HepG2 (cell line): Measurements from ENCODE around the gene PLPP3. TPM values are rescaled to one million over a fixed set of nuclear protein-coding genes. Genes with fewer than 3 reads are reported as not detected.

Experiments
- ARNTL ChIP-seq: sonication (generic); formaldehyde crosslinking; IDR thresholded peaks from 2 replicates; pipeline ENCODE4 v1.4.0; 2020; ENCODE audit warnings: mild to moderate bottlenecking, missing genetic modification reagents
- ATAD3A ChIP-seq: sonication (generic); formaldehyde crosslinking; IDR thresholded peaks from 2 replicates; pipeline ENCODE4 v1.4.0; 2020; ENCODE audit warnings: missing genetic modification reagents
- CREM ChIP-seq, 2 experiments: sonication (generic) in 1 of 2; formaldehyde crosslinking in 1 of 2; IDR thresholded peaks; 2 replicates each; pipeline versions ENCODE4 v1.4.0 to v1.6.1; 2016 to 2020; ENCODE audit warnings: antibody characterized with exemption in 1 of 2, mild to moderate bottlenecking in 1 of 2, missing genetic modification reagents in 1 of 2
- ELF4 ChIP-seq: sonication (generic); formaldehyde crosslinking; IDR thresholded peaks from 2 replicates; pipeline ENCODE4 v1.5.0; 2020; ENCODE audit warnings: missing genetic modification reagents, mild to moderate bottlenecking, moderate library complexity, borderline replicate concordance
- IKZF5 ChIP-seq: IDR thresholded peaks from 2 replicates; pipeline ENCODE4 v1.6.1; 2018; ENCODE audit warnings: missing genetic modification reagents, mild to moderate bottlenecking, missing compliant biosample characterization
- MZF1 ChIP-seq: sonication (generic); formaldehyde crosslinking; IDR thresholded peaks from 2 replicates; pipeline ENCODE4 v1.8.1; 2023; ENCODE audit warnings: mild to moderate bottlenecking, missing genetic modification reagents, borderline replicate concordance
- REL ChIP-seq: sonication (generic); formaldehyde crosslinking; conservative IDR thresholded peaks from 2 replicates; pipeline ENCODE4 v1.8.0; 2022; ENCODE audit warnings: mild to moderate bottlenecking, missing genetic modification reagents, moderate library complexity
- RFX5 ChIP-seq: IDR thresholded peaks from 2 replicates; pipeline ENCODE4 v1.6.1; 2011; ENCODE audit warnings: low read depth, low read length, improper control_type of control experiment
- SALL1 ChIP-seq: sonication (generic); formaldehyde crosslinking; IDR thresholded peaks from 2 replicates; pipeline ENCODE4 v1.8.0; 2022; ENCODE audit warnings: mild to moderate bottlenecking, missing genetic modification reagents
- SIN3A ChIP-seq: IDR thresholded peaks from 2 replicates; pipeline ENCODE4 v1.6.1; 2011; ENCODE audit warnings: low read depth, mild to moderate bottlenecking, control low read depth, low read length, borderline replicate concordance
- THAP9 ChIP-seq: sonication (generic); formaldehyde crosslinking; IDR thresholded peaks from 2 replicates; pipeline ENCODE4; 2020; ENCODE audit warnings: missing genetic modification reagents, mild to moderate bottlenecking, borderline replicate concordance
- ZNF12 ChIP-seq: sonication (generic); formaldehyde crosslinking; IDR thresholded peaks from 2 replicates; pipeline ENCODE4 v1.5.0; 2020; ENCODE audit warnings: missing genetic modification reagents
- ZNF121 ChIP-seq: sonication (generic); formaldehyde crosslinking; IDR thresholded peaks from 2 replicates; pipeline ENCODE4 v1.5.0; 2020; ENCODE audit warnings: mild to moderate bottlenecking, missing genetic modification reagents
- ZNF138 ChIP-seq: sonication (generic); formaldehyde crosslinking; IDR thresholded peaks from 2 replicates; pipeline ENCODE4 v1.5.0; 2020; ENCODE audit warnings: mild to moderate bottlenecking, low read depth, missing genetic modification reagents
- ZNF441 ChIP-seq: sonication (generic); formaldehyde crosslinking; IDR thresholded peaks from 2 replicates; pipeline ENCODE4 v1.7.0; 2021; ENCODE audit warnings: missing genetic modification reagents, borderline replicate concordance
- ZNF562 ChIP-seq: sonication (generic); formaldehyde crosslinking; IDR thresholded peaks from 2 replicates; pipeline ENCODE4 v1.8.0; 2022; ENCODE audit warnings: missing genetic modification reagents, borderline replicate concordance
- ZNF713 ChIP-seq: sonication (generic); formaldehyde crosslinking; IDR thresholded peaks from 2 replicates; pipeline ENCODE4 v1.4.0; 2020; ENCODE audit warnings: mild to moderate bottlenecking, missing genetic modification reagents
- ZNF878 ChIP-seq: sonication (generic); formaldehyde crosslinking; IDR thresholded peaks from 2 replicates; pipeline ENCODE4 v1.8.1; 2023; ENCODE audit warnings: mild to moderate bottlenecking, missing genetic modification reagents, moderate library complexity
- ZSCAN12 ChIP-seq: sonication (generic); formaldehyde crosslinking; IDR thresholded peaks from 2 replicates; pipeline ENCODE4 v1.9.0; 2021; ENCODE audit warnings: mild to moderate bottlenecking, missing genetic modification reagents
- polyA plus RNA-seq, 8 experiments: library from polyadenylated mRNA; depleted of rRNA in 3 of 8; stranded (reverse) in 7 of 8; unstranded in 1 of 8; fragments of >200 nt; fragmentation: Illumina TruSeq in 4 of 8; extraction: Trizol in 4 of 8; gene quantifications; 2 replicates each; pipeline versions ENCODE4 v1.2.1 to v1.2.3, GENCODE V29; 2011 to 2016; ENCODE audit warnings: low read depth in 4 of 8, missing spikeins in 1 of 8, mixed read lengths in 1 of 8; ENCODE audit not compliant: insufficient read depth in 1 of 8
- total RNA-seq, 5 experiments: library from RNA; depleted of rRNA; stranded (reverse); fragments of >200 nt; fragmentation: Illumina TruSeq; extraction: Trizol; gene quantifications; 2 replicates each; pipeline ENCODE4 v1.2.3, GENCODE V29; 2016; ENCODE audit warnings: low read depth in 1 of 5
- TF ChIP-seq, protein P1 (sequence below): IDR thresholded peaks from 2 replicates; pipeline ENCODE4 v1.6.1; 2012; ENCODE audit warnings: low read depth, low read length, improper control_type of control experiment
- TF ChIP-seq, protein P2 (sequence below): sonication (generic); formaldehyde crosslinking; IDR thresholded peaks from 2 replicates; pipeline ENCODE4 v1.4.0; 2020; ENCODE audit warnings: missing genetic modification reagents
- TF ChIP-seq, protein P3 (sequence below): sonication (generic); formaldehyde crosslinking; IDR thresholded peaks from 2 replicates; pipeline ENCODE4 v1.5.0; 2020; ENCODE audit warnings: mild to moderate bottlenecking, missing genetic modification reagents

The PLPP3 gene
- total and polyA plus RNA-seq, 2 of the 13 experiments (the other 11 are each of a cell fraction or from before 2014, with no cell fraction given), result 49.7 to 65.8 TPM

- peak; percentile 74 for TF ChIP-seq THAP9 (CRISPR knock-in tag)
- 0 out of 2 replicates have a peak, but pooled peaks have one; percentile 84 for TF ChIP-seq ZNF138 (CRISPR knock-in tag)
- TF ChIP-seq RFX5, result no peak
- peak; percentile 99 for TF ChIP-seq ZNF878 (CRISPR knock-in tag)
- peak; percentile 96 for TF ChIP-seq ZNF441
- TF ChIP-seq ATAD3A, result no peak
- peak; percentile 99 for TF ChIP-seq SALL1 (CRISPR knock-in tag)
- TF ChIP-seq REL (CRISPR knock-in tag), result no peak
- TF ChIP-seq IKZF5 (CRISPR knock-in tag), result peak; percentile 98
- peak; percentile 80; the same call in 1 of the 2 replicates for TF ChIP-seq SIN3A
- peak; percentile 75; the same call in 1 of the 2 replicates for TF ChIP-seq ZNF12 (CRISPR knock-in tag)
- TF ChIP-seq, protein P1, sequence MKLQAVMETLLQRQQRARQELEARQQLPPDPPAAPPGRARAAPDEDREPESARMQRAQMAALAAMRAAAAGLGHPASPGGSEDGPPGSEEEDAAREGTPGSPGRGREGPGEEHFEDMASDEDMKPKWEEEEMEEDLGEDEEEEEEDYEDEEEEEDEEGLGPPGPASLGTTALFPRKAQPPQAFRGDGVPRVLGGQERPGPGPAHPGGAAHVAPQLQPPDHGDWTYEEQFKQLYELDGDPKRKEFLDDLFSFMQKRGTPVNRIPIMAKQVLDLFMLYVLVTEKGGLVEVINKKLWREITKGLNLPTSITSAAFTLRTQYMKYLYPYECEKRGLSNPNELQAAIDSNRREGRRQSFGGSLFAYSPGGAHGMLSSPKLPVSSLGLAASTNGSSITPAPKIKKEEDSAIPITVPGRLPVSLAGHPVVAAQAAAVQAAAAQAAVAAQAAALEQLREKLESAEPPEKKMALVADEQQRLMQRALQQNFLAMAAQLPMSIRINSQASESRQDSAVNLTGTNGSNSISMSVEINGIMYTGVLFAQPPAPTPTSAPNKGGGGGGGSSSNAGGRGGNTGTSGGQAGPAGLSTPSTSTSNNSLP, result peak; percentile 66; the same call in 1 of the 2 replicates
- TF ChIP-seq, protein P2, sequence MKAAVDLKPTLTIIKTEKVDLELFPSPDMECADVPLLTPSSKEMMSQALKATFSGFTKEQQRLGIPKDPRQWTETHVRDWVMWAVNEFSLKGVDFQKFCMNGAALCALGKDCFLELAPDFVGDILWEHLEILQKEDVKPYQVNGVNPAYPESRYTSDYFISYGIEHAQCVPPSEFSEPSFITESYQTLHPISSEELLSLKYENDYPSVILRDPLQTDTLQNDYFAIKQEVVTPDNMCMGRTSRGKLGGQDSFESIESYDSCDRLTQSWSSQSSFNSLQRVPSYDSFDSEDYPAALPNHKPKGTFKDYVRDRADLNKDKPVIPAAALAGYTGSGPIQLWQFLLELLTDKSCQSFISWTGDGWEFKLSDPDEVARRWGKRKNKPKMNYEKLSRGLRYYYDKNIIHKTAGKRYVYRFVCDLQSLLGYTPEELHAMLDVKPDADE (CRISPR knock-in tag), result no peak
- TF ChIP-seq MZF1 (CRISPR knock-in tag), result peak; percentile 88; the same call in 1 of the 2 replicates
- 0 out of 2 replicates have a peak, but pooled peaks have one; percentile 78 for TF ChIP-seq ZNF713 (CRISPR knock-in tag)
- TF ChIP-seq, protein P3, sequence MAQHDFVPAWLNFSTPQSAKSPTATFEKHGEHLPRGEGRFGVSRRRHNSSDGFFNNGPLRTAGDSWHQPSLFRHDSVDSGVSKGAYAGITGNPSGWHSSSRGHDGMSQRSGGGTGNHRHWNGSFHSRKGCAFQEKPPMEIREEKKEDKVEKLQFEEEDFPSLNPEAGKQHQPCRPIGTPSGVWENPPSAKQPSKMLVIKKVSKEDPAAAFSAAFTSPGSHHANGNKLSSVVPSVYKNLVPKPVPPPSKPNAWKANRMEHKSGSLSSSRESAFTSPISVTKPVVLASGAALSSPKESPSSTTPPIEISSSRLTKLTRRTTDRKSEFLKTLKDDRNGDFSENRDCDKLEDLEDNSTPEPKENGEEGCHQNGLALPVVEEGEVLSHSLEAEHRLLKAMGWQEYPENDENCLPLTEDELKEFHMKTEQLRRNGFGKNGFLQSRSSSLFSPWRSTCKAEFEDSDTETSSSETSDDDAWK, result no peak
- TF ChIP-seq ARNTL (CRISPR knock-in tag), result peak; percentile 99
- peak; percentile 82 for TF ChIP-seq CREM (IDR thresholded peaks at IDR 0.05)
- TF ChIP-seq CREM (CRISPR knock-in tag; IDR thresholded peaks at IDR 0.05), result no peak
- peak; percentile 64; the same call in 1 of the 2 replicates for TF ChIP-seq ELF4
- TF ChIP-seq ZSCAN12 (CRISPR knock-in tag), result peak; percentile 92
- 0 out of 2 replicates have a peak, but pooled peaks have one; percentile 53 for TF ChIP-seq ZNF121
- TF ChIP-seq ZNF562 (CRISPR knock-in tag), result no peak
Measured at GRCh38 chr1:56508523-56508983, 70.8 kb downstream of the PLPP3 start (continued).
